DND-41 (cell line): ENCODE results near the gene DNAH11.

ENCODE experiments used
- ATAC-seq: fragments of 200-7000 bp; cut with Tn5 transposase; 3 replicates; pipeline ENCODE4 v1.9.1; 2021; ENCODE audit warnings: low read depth; ENCODE audit not compliant: insufficient read depth
- DNase-seq: peaks from one replicate; pipeline ENCODE4 v3.0.0-alpha.2; 2020
- H2AFZ ChIP-seq: 2 replicates; pipeline ENCODE4 v1.6.0; 2012; ENCODE audit warnings: low read depth, low read length
- H3K27ac ChIP-seq: 2 replicates; pipeline ENCODE4 v1.5.1; 2012; ENCODE audit warnings: low read length, inconsistent platforms
- H3K27me3 ChIP-seq: fragments of 200-600 bp; sonication (generic); 2 replicates; pipeline ENCODE4 v1.6.0; 2012; ENCODE audit warnings: low read length, mild to moderate bottlenecking, inconsistent platforms; ENCODE audit not compliant: insufficient read depth, poor library complexity
- H3K36me3 ChIP-seq: 2 replicates; pipeline ENCODE4 v1.5.1; 2012; ENCODE audit warnings: low read length, inconsistent platforms; ENCODE audit not compliant: insufficient read depth
- H3K4me1 ChIP-seq: 2 replicates; pipeline ENCODE4 v1.5.1; 2012; ENCODE audit warnings: mild to moderate bottlenecking, low read length; ENCODE audit not compliant: insufficient read depth
- H3K4me2 ChIP-seq: 2 replicates; pipeline ENCODE4 v1.6.0; 2012; ENCODE audit warnings: mild to moderate bottlenecking, moderate library complexity, low read length, inconsistent platforms; ENCODE audit not compliant: insufficient read depth
- H3K4me3 ChIP-seq, 2 experiments: fragments of 200-600 bp in 1 of 2; shearing (Covaris generic) in 1 of 2; 2 replicates each; pipeline ENCODE4 v1.5.1; 2012 to 2016; ENCODE audit warnings: inconsistent platforms in 2 of 2, low read length in 2 of 2, mild to moderate bottlenecking in 2 of 2, low read depth in 1 of 2, moderate library complexity in 1 of 2
- H3K79me2 ChIP-seq: 2 replicates; pipeline ENCODE4 v1.6.0; 2012; ENCODE audit warnings: low read length, inconsistent platforms; ENCODE audit not compliant: insufficient read depth
- H3K9ac ChIP-seq: 2 replicates; pipeline ENCODE4 v1.6.0; 2012; ENCODE audit warnings: low read depth, mild to moderate bottlenecking, inconsistent platforms, low read length, moderate library complexity
- H3K9me3 ChIP-seq: 2 replicates; pipeline ENCODE4 v1.5.1; 2012; ENCODE audit warnings: low read length, moderate library complexity, mild to moderate bottlenecking, inconsistent platforms; ENCODE audit not compliant: insufficient read depth, severe bottlenecking
- H4K20me1 ChIP-seq: 2 replicates; pipeline ENCODE4 v1.6.0; 2012; ENCODE audit warnings: low read length; ENCODE audit not compliant: insufficient read depth
- EZH2 ChIP-seq: IDR thresholded peaks from 3 replicates; pipeline ENCODE4 v1.6.1; 2012; ENCODE audit warnings: borderline replicate concordance, low read depth, mild to moderate bottlenecking, moderate library complexity, low read length, inconsistent platforms; ENCODE audit not compliant: severe bottlenecking
- TF ChIP-seq, protein P1 (sequence below): IDR thresholded peaks from 2 replicates; pipeline ENCODE4 v1.5.1; 2012; ENCODE audit warnings: borderline replicate concordance, low read length, moderate library complexity, mild to moderate bottlenecking; ENCODE audit not compliant: poor library complexity, severe bottlenecking; ENCODE audit errors: extremely low read depth

DNAH11 gene

DNA sequence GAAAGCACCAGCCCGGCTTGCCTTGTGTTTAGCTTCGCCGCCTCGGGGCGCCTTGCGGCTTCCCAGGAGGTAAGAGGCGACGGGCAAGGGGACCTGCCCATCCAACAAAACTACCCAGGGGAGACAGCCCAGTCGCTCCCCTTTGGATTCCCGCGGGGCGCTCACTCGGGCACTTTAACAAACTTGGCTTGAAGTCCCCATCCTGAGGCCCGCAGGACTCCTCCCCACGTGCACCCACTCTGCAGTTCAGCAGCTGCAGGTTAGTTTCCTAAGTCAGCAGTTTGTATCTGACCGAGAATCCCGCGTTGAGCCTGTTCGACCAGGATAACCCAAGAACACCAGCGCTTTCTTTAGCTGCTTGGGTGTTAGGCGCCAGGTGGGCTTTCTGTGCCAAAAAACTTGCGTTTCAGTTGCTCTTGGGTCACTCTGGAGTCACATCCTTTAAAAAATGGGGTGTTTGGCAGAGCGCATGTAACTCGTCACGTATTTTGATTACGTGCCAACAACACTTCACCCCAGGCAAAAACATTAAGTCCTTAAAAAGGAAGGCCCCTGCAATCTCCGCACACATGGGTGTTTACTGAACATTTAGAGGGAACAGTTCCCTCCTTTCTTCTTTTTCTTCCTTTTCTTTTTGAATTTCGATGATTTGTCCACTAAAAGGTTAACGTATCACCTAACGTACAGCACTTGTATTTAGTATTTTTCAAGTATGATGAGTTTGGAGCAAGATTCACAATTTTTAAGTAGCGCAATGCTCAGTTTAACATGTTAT is 876 bp downstream of the DNAH11 start:
- Histone ChIP-seq H3K9ac (no peak overlapping the region), H2AFZ (no peak overlapping the region), H3K27me3 (peaks cover 13% of the 10 kb centered on the region), H3K79me2 (no peaks in the 10 kb centered on the region), H3K4me3 (no peak overlapping the region), H3K27ac (no peak overlapping the region), H3K36me3 (no peaks in the 10 kb centered on the region), H4K20me1 (no peaks in the 10 kb centered on the region), H3K9me3 (no peaks in the 10 kb centered on the region), H3K4me1 (no peaks in the 10 kb centered on the region), H3K4me2 (no peak overlapping the region)
- DNase-seq: no peak
- TF ChIP-seq, protein P1, sequence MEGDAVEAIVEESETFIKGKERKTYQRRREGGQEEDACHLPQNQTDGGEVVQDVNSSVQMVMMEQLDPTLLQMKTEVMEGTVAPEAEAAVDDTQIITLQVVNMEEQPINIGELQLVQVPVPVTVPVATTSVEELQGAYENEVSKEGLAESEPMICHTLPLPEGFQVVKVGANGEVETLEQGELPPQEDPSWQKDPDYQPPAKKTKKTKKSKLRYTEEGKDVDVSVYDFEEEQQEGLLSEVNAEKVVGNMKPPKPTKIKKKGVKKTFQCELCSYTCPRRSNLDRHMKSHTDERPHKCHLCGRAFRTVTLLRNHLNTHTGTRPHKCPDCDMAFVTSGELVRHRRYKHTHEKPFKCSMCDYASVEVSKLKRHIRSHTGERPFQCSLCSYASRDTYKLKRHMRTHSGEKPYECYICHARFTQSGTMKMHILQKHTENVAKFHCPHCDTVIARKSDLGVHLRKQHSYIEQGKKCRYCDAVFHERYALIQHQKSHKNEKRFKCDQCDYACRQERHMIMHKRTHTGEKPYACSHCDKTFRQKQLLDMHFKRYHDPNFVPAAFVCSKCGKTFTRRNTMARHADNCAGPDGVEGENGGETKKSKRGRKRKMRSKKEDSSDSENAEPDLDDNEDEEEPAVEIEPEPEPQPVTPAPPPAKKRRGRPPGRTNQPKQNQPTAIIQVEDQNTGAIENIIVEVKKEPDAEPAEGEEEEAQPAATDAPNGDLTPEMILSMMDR: no peak
- no peak for TF ChIP-seq EZH2
- ATAC-seq: no peak

DNA sequence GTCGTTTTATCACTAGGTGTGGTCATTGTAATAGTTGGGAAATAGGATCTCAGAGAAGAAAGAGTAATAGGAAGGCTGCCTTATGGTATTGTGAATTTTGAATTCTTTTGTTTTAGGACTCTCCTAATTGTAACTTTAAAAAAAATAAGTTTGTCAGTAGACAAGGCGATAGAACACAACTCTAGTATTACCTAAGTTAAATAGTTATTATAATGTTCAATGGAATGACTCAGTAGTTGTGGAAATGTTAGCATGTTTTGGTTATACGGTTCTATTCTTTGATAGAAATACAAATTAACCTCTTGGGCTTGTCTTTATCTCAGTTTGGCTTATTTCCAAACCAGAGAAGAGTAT is 1.4 kb downstream of the DNAH11 start:
- H2AFZ ChIP-seq: no peak overlapping the region
- DNase-seq (no peak), ATAC-seq (no peak)
- H3K4me1 ChIP-seq: no peaks in the 10 kb centered on the region
- H3K4me2 ChIP-seq: no peak overlapping the region
- no peaks in the 10 kb centered on the region for H4K20me1 ChIP-seq
- no peak overlapping the region for H3K4me3 ChIP-seq
- no peaks in the 10 kb centered on the region for H3K9me3 ChIP-seq
- no peak overlapping the region for H3K27ac ChIP-seq
- no peaks in the 10 kb centered on the region for H3K79me2 ChIP-seq
- peaks cover 13% of the 10 kb centered on the region for H3K27me3 ChIP-seq
- TF ChIP-seq, protein P1: no peak
- TF ChIP-seq EZH2: no peak
- H3K9ac ChIP-seq: no peak overlapping the region
- no peaks in the 10 kb centered on the region for H3K36me3 ChIP-seq

DNA sequence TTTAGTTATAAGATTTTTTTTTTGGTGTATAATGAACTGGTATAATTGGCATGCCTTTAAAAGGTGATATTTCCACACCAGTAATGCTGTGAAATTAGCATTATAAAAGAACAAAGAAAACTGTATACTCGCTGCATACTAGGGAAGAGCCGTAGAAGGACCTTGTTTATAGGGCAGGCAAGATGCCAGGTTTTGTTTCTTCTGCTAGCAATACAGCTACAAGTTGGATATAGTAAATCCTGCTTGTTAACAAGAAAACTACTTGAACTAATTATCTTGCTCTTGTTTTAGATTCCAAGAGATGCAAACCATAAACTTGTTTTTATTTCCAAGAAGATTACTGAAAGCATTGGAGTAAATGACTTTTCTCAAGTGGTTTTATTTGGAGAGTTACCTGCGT is 1.9 kb downstream of the DNAH11 start:
- no peak for TF ChIP-seq EZH2
- TF ChIP-seq, protein P1: no peak
- peaks cover 13% of the 10 kb centered on the region for H3K27me3 ChIP-seq
- no peaks in the 10 kb centered on the region for H3K79me2 ChIP-seq

DNA sequence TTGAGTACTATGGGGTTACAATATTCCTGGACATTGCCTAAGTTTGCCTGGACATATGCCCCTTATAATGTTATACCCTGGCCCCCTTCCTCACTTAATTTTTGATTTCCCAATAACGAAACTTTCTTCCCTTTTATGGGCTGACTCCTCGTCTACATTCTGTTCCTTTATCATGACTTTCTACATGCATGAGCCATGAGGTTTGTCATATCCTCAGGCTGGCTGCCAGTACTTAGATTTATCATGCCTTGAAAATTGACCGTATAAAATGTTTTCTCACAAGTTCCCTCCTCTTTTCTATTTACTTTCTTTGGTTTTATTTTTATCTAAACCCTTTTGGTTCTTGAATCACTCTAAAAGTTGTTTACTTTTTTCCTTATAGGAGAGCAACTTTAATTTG is 4.7 kb downstream of the DNAH11 start:
- Histone ChIP-seq H3K9ac (no peak overlapping the region), H4K20me1 (no peaks in the 10 kb centered on the region), H2AFZ (no peak overlapping the region), H3K9me3 (no peaks in the 10 kb centered on the region), H3K4me3 (no peak overlapping the region), H3K27ac (no peak overlapping the region), H3K4me2 (no peak overlapping the region), H3K36me3 (no peaks in the 10 kb centered on the region), H3K27me3 (peaks cover 7% of the 10 kb centered on the region), H3K79me2 (no peaks in the 10 kb centered on the region), H3K4me1 (no peaks in the 10 kb centered on the region)
- DNase-seq (no peak), ATAC-seq (no peak)
- TF ChIP-seq, protein P1: no peak
- no peak for TF ChIP-seq EZH2

More for the DNA sequence above, 1.9 kb downstream of the DNAH11 start:
- ATAC-seq: no peak
- no peaks in the 10 kb centered on the region for H4K20me1 ChIP-seq
- no peaks in the 10 kb centered on the region for H3K9me3 ChIP-seq
- no peaks in the 10 kb centered on the region for H3K4me1 ChIP-seq
- H3K36me3 ChIP-seq: no peaks in the 10 kb centered on the region
- no peak for DNase-seq
- H2AFZ ChIP-seq: no peak overlapping the region
- H3K27ac ChIP-seq: no peak overlapping the region
- no peak overlapping the region for H3K9ac ChIP-seq
- no peak overlapping the region for H3K4me2 ChIP-seq
- no peak overlapping the region for H3K4me3 ChIP-seq
